Measurements from ENCODE around the gene TMX1.
"Not testable (repeated sequence)": the region's sequence is repeated elsewhere in the genome, so short reads cannot be mapped to it uniquely, and the experiment has no call there.

The TMX1 gene

GRCh38 chr14:51239813-51240803 is at the start of gene TMX1:
TSS of gene TMX1 (plus strand) at chr14:51240247. CDS start at chr14:51240293, 46 bp downstream.
- in situ Hi-C loops (cut with MboI; ENCODE audit: low sequenced_read_pairs): no loop called here

GRCh38 chr14:51201890-51202289 is 38.2 kb upstream of the TMX1 start:
- in situ Hi-C loops (cut with MboI; ENCODE audit: low sequenced_read_pairs): no loop called here

GRCh38 chr14:51202914-51203665 is 37.0 kb upstream of the TMX1 start:
- in situ Hi-C loops (cut with MboI; ENCODE audit: low sequenced_read_pairs): no loop called here

- in situ Hi-C loops (cut with MboI; ENCODE audit: low sequenced_read_pairs): no loop called here
Measured at GRCh38 chr14:51203881-51204280, 36.2 kb upstream of the TMX1 start.

- in situ Hi-C loops (cut with MboI; ENCODE audit: low sequenced_read_pairs): no loop called here
Measured at GRCh38 chr14:51205486-51205885, 34.6 kb upstream of the TMX1 start.

GRCh38 chr14:51206462-51206861 is 33.6 kb upstream of the TMX1 start:
- in situ Hi-C loops (cut with MboI; ENCODE audit: low sequenced_read_pairs): no loop called here

- in situ Hi-C loops (cut with MboI; ENCODE audit: low sequenced_read_pairs): no loop called here
Measured at GRCh38 chr14:51207621-51208020, 32.4 kb upstream of the TMX1 start.

GRCh38 chr14:51208982-51209381 is 31.1 kb upstream of the TMX1 start:
- in situ Hi-C loops (cut with MboI; ENCODE audit: low sequenced_read_pairs): no loop called here

GRCh38 chr14:51209457-51209856 is 30.6 kb upstream of the TMX1 start:
- in situ Hi-C loops (cut with MboI; ENCODE audit: low sequenced_read_pairs): no loop called here

- in situ Hi-C loops (cut with MboI; ENCODE audit: low sequenced_read_pairs): no loop called here
Measured at GRCh38 chr14:51210594-51210993, 29.5 kb upstream of the TMX1 start.

- in situ Hi-C loops (cut with MboI; ENCODE audit: low sequenced_read_pairs): no loop called here
Measured at GRCh38 chr14:51211149-51211548, 28.9 kb upstream of the TMX1 start.

- in situ Hi-C loops (cut with MboI; ENCODE audit: low sequenced_read_pairs): no loop called here
Measured at GRCh38 chr14:51216602-51217001, 23.4 kb upstream of the TMX1 start.

GRCh38 chr14:51219473-51220448 is 20.3 kb upstream of the TMX1 start:
- in situ Hi-C loops (cut with MboI; ENCODE audit: low sequenced_read_pairs): no loop called here

GRCh38 chr14:51223463-51223862 is 16.6 kb upstream of the TMX1 start:
- in situ Hi-C loops (cut with MboI; ENCODE audit: low sequenced_read_pairs): not testable (repeated sequence)

GRCh38 chr14:51224551-51224950 is 15.5 kb upstream of the TMX1 start:
- in situ Hi-C loops (cut with MboI; ENCODE audit: low sequenced_read_pairs): no loop called here

- in situ Hi-C loops (cut with MboI; ENCODE audit: low sequenced_read_pairs): no loop called here
Measured at GRCh38 chr14:51225751-51226150, 14.3 kb upstream of the TMX1 start.

GRCh38 chr14:51228391-51228790 is 11.7 kb upstream of the TMX1 start:
- in situ Hi-C loops (cut with MboI; ENCODE audit: low sequenced_read_pairs): no loop called here

GRCh38 chr14:51228890-51229289 is 11.2 kb upstream of the TMX1 start:
- in situ Hi-C loops (cut with MboI; ENCODE audit: low sequenced_read_pairs): no loop called here

- in situ Hi-C loops (cut with MboI; ENCODE audit: low sequenced_read_pairs): no loop called here
Measured at GRCh38 chr14:51236314-51236713, 3.7 kb upstream of the TMX1 start.

GRCh38 chr14:51240804-51241380 is 845 bp downstream of the TMX1 start:
- in situ Hi-C loops (cut with MboI; ENCODE audit: low sequenced_read_pairs): no loop called here
